Right ventricle myocardium superior (tissue), 1 donor: Measurements from ENCODE around the gene MBD5. TPM values are rescaled to one million over a fixed set of nuclear protein-coding genes. Genes with fewer than 3 reads are reported as not detected.

Source experiments
- ATAC-seq: fragments of 200-7000 bp; cut with Tn5 transposase; one replicate; pipeline ENCODE4 v1.9.1; 2020; ENCODE audit warnings: mild to moderate bottlenecking; ENCODE audit not compliant: poor library complexity
- DNase-seq: peaks from one replicate; pipeline ENCODE4 v3.0.0-alpha.2; 2020
- intact Hi-C: fragments of 100-400 bp; cut with DNase I; formaldehyde crosslinking; loops from one replicate; pipeline ENCODE4 v1.11.2; 2022
- total RNA-seq: library from RNA; stranded (reverse); fragmentation: NEBNext Ultra II Directional; extraction: Animal tissue kit (Norgen Biotek cat#: 25700); gene quantifications from one replicate; pipeline ENCODE4 v1.2.1, GENCODE V29; 2021
- donor health status: DM: no; HTN: yes; CAD: no; lungs with severe emphysema.

The MBD5 gene
- total RNA-seq, 1 donor from 2014 or later = 25.5 TPM

DNA sequence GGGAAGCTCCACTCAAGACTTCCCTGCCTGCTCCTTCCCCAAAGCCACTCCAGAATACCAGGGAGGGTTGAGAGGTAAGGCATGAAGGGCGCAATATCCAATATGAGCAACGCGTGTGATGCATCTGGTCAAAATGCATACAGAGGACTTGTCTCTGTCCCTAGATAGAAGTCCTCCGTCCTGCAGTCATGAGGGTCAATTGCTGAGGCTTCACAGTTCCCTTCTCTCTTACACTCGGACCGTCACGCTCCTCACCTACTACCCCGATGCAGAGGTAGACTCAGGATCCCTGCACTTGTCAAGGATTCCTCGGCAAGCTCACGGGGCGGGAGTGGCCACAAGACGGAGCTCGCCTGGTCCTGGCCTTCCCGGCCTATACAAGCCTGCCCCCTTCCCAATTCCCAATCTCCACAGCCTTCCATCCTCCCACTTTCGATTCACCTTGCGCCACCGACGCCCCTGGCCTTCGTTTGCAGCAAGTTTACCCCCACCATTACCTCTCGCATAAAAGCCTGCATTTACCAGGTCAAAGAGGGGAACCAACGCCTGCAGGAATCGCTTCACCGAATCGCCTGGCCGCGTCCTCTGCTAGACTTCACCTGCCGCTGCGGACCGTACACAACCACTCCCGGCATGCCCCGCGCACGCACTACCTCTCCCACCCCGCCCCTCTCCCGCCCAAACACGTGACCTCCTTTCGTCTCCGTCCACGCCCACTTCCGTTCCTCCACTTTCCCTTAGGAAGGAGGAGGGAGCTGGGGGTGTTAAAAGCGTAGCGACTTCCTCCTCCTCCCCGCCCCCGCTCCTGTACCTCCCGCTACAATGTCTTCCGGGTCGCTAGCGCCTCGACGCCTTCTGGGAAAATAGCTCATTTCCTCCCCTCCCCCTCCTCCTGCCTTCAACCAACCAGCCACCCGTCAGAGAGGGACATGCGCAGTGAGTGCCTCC, 506 bp upstream of the MBD5 start, which contains the start of gene ORC4:
Gene ORC4, minus strand, starts transcription at position 627 of the 948 bp plus-strand sequence. CDS start 44,779 bp downstream, outside the sequence.
- intact Hi-C loops = no loop called here
- DNase-seq = peak; percentile 97
- peak; percentile 98 for ATAC-seq

DNA sequence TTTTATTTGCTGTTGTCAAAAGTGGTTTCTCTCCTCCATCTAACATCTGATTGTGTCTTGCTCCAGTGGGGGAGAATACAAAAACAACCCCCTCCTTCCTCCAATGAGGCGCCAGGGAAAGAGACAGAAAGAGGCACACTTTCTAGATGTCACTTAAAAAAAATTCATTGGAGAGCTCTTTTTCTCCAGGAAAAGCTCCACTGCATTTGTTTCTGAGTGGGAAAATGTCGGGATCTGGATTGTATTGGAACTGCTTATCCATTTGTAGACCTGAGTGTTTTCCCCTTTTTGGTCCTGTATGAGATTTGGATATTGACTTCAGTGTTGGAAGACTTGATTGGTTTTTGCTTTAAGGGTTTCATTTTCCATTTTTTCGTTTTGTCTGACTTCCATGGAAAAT, 995 bp downstream of the MBD5 start:
- DNase-seq (no peak), ATAC-seq (no peak)
- intact Hi-C loops = no loop called here

DNA sequence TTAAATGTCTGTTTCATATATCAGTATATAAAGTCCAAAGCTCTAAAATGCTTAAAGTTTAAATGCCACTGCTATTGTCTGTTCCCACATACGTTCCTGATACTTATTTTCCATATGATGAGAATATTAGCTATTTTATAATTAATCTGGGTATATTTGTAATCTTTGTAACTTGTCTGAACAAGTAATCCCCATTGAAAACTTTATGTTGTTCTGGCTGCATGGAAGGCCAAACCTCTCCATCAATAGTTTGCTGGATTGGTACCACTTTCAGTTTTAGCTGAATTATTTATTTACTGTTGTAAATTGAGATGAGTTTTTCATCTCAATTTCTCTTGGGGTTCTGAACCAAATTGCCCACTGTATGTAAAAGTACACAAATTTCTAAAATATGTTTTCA, 1.5 kb downstream of the MBD5 start:
- intact Hi-C loops = no loop called here
- DNase-seq = no peak
- ATAC-seq = no peak

DNA sequence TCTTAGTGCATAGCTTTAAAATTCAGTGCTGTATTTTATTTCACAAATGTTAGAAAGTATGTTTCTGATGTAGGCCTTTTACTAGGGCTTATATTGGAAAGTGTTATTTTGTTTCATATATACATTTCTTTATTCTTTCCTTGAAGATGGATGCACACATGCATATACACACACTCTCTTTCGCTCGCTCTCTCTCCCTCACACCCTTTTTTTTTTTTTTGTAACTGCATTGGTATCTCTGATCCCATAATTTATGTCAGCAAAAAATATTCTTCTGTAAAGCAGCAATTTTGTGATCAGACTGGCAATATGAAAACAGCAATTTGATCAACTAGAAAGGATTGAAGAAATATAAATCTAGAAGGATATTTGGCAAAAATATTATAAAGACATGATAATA, 2.0 kb downstream of the MBD5 start:
- DNase-seq = no peak
- no peak for ATAC-seq
- intact Hi-C loops = no loop called here

DNA sequence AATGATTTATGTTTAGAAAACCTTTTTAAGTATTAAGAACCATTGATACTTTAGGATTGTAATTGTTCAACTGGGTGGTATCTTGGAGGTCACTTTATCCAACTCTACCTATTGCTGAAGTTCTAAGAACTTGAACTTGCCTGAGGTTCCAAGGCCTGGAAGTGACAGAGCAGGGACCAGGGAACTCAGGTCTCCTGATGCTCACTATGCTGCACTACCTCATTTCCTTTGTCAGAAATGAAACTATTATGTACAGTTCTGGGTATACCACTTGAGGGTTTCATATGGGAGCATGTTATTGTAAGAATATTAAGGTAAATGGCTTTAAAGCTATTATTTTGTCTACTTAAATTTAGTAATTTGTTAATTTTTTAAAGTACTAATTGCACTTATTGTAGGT, 3.0 kb downstream of the MBD5 start:
- ATAC-seq = no peak
- DNase-seq = no peak
- intact Hi-C loops = no loop called here

DNA sequence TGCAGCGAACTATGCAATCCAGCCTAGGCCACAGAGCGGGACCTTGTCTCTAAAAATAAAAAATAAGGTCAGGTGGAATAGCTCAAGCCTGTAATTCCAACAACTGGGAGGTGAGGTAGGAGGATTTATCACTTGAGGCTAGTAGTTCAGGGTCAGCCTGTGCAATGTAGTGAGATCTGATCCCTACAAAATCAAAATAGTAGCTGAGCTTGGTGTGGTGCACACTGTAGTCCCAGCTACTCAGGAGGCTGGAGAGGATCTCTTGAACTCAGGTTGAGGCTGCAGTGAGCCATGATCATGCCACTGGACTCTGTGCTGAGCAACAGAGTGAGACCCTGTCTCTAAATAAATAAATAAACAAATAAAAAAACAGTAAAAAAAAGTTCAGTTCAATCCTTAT, 5.7 kb downstream of the MBD5 start:
- intact Hi-C loops = no loop called here
- no peak for DNase-seq
- ATAC-seq = no peak

DNA sequence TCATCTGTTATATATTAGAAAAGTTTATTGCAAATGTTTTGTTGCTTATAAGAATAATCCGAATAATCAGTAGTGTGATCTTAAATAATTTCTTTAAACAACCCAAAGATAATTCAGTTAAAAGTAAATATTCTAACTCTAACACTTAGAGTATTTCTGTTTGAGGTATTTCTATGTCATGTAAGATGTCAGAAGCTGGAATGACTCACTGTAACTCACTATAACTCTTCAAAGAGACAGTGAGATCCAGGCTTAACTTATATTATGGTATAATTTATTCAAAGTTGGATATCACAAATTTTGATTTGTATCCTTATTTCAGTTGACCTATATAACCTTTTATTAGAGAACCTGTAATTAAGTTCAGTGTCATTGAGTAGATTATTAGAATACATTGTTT, 6.9 kb downstream of the MBD5 start:
- DNase-seq = no peak
- ATAC-seq = no peak
- intact Hi-C loops = no loop called here

DNA sequence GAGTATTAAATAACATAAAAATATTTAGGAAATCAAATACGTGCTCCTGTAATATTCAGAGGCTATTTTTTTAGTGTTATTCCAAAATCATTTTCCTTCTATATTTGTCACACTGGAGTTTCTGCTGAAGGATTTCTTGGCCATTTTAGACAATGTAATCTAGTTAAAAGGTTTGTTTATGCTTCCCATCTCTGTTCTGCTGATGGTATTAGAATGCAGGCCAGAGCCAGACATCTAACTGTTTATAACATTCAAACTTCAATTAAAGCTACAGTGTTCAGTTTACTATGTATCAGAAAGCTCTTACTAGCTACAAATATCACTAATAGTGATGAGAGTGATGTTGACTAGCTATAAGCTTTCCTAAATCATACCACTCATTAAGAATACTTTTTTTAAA, 7.9 kb downstream of the MBD5 start:
- ATAC-seq (no peak), DNase-seq (no peak)
- intact Hi-C loops = no loop called here

GRCh38 chr2:148031152-148031551, 10.3 kb downstream of the MBD5 start:
- ATAC-seq = no peak
- DNase-seq = no peak
- intact Hi-C loops = no loop called here

DNA sequence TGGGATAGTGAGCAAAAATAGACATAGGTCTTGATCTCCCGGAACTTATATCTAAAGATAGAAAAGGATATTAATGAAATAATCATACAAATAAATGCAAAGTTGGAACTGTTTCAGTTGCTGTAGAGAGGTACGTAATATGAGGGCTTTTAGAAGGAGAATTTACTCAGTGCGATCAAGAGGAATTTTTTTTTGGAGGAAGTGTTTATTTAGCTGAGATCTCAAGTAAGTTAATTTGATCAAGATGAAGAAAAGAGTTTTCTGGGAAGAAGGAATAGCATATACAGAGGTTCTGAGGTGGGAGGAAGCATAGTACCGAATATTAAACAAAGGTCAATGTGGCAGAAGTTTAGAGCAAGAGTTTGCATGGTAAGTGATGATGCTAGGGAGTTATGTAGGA, 11.3 kb downstream of the MBD5 start:
- ATAC-seq = no peak
- intact Hi-C loops = no loop called here
- DNase-seq = no peak

DNA sequence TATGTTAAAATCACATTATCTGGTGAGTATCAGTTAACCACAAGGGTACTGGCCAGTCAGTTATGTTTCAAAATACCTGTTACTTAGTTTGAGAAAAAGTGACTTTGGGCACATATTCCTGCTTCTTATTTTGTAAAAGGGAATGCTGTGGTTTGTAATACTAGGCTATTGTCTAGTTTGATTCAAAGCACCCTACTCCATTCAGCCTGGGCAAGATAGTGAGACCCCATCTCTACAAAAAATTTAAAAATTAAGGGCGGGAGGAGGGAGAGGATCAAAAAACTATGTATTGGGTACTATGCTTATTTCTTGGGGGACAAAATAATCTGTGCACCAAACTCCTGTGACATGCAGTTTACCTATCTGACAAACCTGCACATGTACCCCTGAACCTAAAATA, 18.9 kb downstream of the MBD5 start:
- DNase-seq = no peak
- no peak for ATAC-seq
- intact Hi-C loops = no loop called here

- no peak for DNase-seq
- intact Hi-C loops = no loop called here
- no peak for ATAC-seq
Observed at GRCh38 chr2:148042219-148042618, 21.3 kb downstream of the MBD5 start.

DNA sequence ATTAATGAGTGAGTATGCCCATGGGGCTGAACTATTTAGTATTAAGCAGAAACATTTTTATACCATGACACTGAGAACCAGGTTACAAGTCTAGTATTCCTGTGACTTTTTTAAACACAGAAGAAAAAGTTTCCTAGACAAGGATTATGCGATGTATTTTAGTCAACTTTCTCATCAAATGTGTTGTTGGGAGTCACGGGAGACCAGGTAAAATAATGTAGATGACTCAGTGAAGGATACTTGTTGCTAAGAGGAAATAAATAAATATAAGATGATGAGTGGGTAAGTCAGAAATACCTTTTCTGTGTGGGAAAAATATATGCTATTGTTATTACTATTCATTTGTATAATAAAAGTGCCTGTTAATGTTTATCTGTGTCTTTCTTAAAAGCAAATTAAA, 23.4 kb downstream of the MBD5 start:
- no peak for DNase-seq
- intact Hi-C loops = no loop called here
- no peak for ATAC-seq

GRCh38 chr2:148046802-148047201, 25.9 kb downstream of the MBD5 start:
- DNase-seq = no peak
- intact Hi-C loops = no loop called here
- ATAC-seq = no peak

- DNase-seq (no peak), ATAC-seq (no peak)
- intact Hi-C loops = no loop called here
Observed at GRCh38 chr2:148048475-148049221, 27.8 kb downstream of the MBD5 start.

DNA sequence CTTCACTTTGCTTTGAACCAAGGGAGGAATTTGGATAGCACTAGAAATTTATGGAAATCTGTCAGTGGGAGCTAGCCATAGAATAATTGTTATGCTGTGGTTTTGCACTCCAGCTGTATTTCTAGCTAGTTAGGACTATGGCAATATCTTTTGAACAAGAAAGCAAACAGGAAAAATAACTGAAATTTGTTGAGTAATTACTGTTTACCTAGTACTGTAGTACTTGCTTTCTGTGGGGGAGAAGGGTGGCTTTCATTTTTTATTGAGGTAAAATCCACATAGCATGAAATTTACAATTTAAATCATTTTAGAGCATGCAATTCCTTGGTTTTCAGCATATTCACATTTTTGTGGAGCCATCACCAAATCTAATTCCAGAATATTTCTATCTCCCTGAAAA, 28.4 kb downstream of the MBD5 start:
- intact Hi-C loops = no loop called here
- no peak for ATAC-seq
- DNase-seq = no peak

- intact Hi-C loops = no loop called here
- DNase-seq (no peak), ATAC-seq (no peak)
Observed at GRCh38 chr2:148052687-148053086, 31.8 kb downstream of the MBD5 start.

DNA sequence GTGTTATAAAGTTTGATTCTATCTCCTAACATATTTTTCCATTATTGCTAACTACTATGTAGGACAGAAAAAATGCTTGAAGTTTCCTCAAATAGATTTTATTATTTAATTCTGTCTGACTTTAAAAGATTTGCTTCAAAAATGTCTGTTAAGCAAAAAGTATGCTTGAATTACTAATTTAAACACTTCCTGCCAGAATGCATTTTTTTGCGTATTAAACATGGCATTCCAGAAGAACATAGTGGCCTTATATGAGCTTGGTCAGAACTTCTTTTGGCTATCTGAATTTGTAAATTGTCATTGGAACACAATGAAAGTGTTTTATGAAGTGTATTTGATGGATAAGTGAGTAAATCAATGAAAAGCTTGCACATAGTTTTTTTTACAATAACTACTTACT, 37.8 kb downstream of the MBD5 start:
- no peak for ATAC-seq
- intact Hi-C loops = no loop called here

GRCh38 chr2:148063633-148064032, 42.7 kb downstream of the MBD5 start:
- ATAC-seq (no peak), DNase-seq (no peak)
- intact Hi-C loops = no loop called here

More for the DNA sequence above, 37.8 kb downstream of the MBD5 start:
- DNase-seq = no peak

DNA sequence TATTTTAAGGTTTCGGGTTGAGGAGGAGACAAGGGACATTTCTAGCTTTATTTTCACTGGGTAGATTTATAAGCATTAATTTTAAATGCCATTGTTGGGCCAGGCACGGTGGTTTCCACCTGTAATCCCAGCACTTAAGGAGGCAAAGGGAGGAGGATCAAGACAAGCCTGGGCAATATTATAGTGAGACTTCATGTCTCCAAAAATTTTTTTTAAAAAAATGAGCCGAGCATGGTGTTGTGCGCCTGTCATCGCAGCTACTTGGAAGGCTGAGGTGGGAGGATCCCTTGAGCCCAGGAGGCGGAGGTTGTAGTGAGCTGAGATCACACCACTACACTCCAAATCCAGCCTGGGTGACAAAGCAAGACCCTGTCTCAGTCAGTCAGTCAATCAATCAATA, 45.0 kb downstream of the MBD5 start:
- ATAC-seq = no peak
- intact Hi-C loops = no loop called here
- DNase-seq = no peak
